Neural progenitor cell (in vitro differentiated cells): ENCODE data around the gene HRG. TPM values are rescaled to one million over a fixed set of nuclear protein-coding genes. Genes with fewer than 3 reads are reported as not detected.

Experiments
- DNase-seq: peaks from one replicate; pipeline ENCODE4 v3.0.0-alpha.2; 2016; ENCODE audit warnings: low spot score
- H2AFZ ChIP-seq: fragments of 200-600 bp; sonication (generic); replicated peaks from 2 replicates; pipeline ENCODE4 v1.6.1; 2016; ENCODE audit warnings: antibody characterized with exemption
- H3F3A ChIP-seq: fragments of 200-600 bp; sonication (generic); 2 replicates; pipeline ENCODE4 v1.6.1; 2016; ENCODE audit warnings: antibody characterized with exemption, low read depth
- H3K27ac ChIP-seq: fragments of 200-600 bp; sonication (generic); 2 replicates; pipeline ENCODE4 v1.5.1; 2016; ENCODE audit warnings: mild to moderate bottlenecking
- H3K27me3 ChIP-seq: fragments of 200-600 bp; sonication (generic); 2 replicates; pipeline ENCODE4 v1.6.1; 2016; ENCODE audit warnings: mild to moderate bottlenecking, moderate library complexity
- H3K36me3 ChIP-seq: fragments of 200-600 bp; sonication (generic); 2 replicates; pipeline ENCODE4 v1.5.1; 2016
- H3K4me1 ChIP-seq: fragments of 200-600 bp; sonication (generic); 2 replicates; pipeline ENCODE4 v1.6.1; 2016; ENCODE audit warnings: mixed run types
- H3K4me2 ChIP-seq: fragments of 200-600 bp; sonication (generic); 2 replicates; pipeline ENCODE4 v1.6.1; 2016
- H3K4me3 ChIP-seq: fragments of 200-600 bp; sonication (generic); 2 replicates; pipeline ENCODE4 v1.5.1; 2016
- H3K79me2 ChIP-seq: fragments of 200-600 bp; sonication (generic); 2 replicates; pipeline ENCODE4 v1.6.1; 2016; ENCODE audit warnings: low read depth
- H3K9ac ChIP-seq: fragments of 200-600 bp; sonication (generic); 2 replicates; pipeline ENCODE4 v1.6.1; 2016
- H3K9me3 ChIP-seq: fragments of 200-600 bp; sonication (generic); 2 replicates; pipeline ENCODE4 v1.5.1; 2016; ENCODE audit warnings: low read depth
- H4K20me1 ChIP-seq: fragments of 200-600 bp; sonication (generic); 2 replicates; pipeline ENCODE4 v1.6.1; 2016; ENCODE audit warnings: low read depth
- H3K27ac Mint-ChIP-seq: 3 replicates; pipeline ENCODE4 v1.8.0; 2021; ENCODE audit warnings: mixed read lengths
- H3K27me3 Mint-ChIP-seq: 2 replicates; pipeline ENCODE4 v1.8.0; 2022; ENCODE audit warnings: low read depth, mild to moderate bottlenecking, inconsistent platforms, moderate library complexity, mixed read lengths; ENCODE audit not compliant: insufficient read depth
- H3K36me3 Mint-ChIP-seq: 3 replicates; pipeline ENCODE4 v1.8.0; 2021; ENCODE audit warnings: mixed read lengths
- H3K4me1 Mint-ChIP-seq: 3 replicates; pipeline ENCODE4 v1.8.0; 2021; ENCODE audit warnings: mixed read lengths
- H3K4me3 Mint-ChIP-seq: 3 replicates; pipeline ENCODE4 v1.8.0; 2021; ENCODE audit warnings: mild to moderate bottlenecking, moderate library complexity, mixed read lengths
- H3K9me3 Mint-ChIP-seq: 3 replicates; pipeline ENCODE4 v1.8.0; 2020; ENCODE audit warnings: mixed read lengths
- EZH2 ChIP-seq: fragments of 200-600 bp; sonication (generic); IDR thresholded peaks from 2 replicates; pipeline ENCODE4 v1.6.1; 2017; ENCODE audit warnings: antibody characterized with exemption, mild to moderate bottlenecking, moderate library complexity
- EZH2phosphoT487 ChIP-seq: fragments of 200-600 bp; sonication (generic); IDR thresholded peaks from 2 replicates; pipeline ENCODE4 v1.6.1; 2017; ENCODE audit warnings: antibody characterized with exemption
- total RNA-seq: library from RNA; depleted of rRNA; stranded (reverse); fragments of >200 nt; gene quantifications from 2 replicates; pipeline ENCODE4 v1.2.3, GENCODE V29; 2015; ENCODE audit warnings: low replicate concordance
- TF ChIP-seq, protein P1 (sequence below): fragments of 200-600 bp; sonication (generic); IDR thresholded peaks from 2 replicates; pipeline ENCODE4 v1.5.1; 2017; ENCODE audit warnings: antibody characterized with exemption, mild to moderate bottlenecking

Gene HRG
- total RNA-seq, 1 donor from 2014 or later: not detected

DNA sequence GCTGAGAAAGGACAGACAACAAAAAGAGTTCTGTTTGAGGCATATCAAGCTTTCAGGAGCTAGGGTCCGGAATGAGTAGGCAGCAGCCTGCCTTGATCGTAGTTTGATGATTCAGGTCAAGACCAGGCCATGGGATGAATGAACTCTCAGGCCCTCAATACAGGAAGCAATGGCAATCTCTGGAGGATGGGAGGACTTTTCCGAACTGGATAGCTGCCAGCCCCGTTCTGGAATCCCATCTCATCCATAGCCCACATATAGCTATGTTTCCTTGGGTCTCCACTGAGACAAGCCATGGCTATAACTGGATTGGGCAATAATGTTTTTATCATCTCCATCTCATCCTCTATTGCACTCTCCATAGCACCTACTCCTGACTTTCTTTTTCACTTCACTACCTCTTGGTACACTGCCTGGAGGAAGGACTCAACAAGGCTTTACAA, 40.2 kb upstream of the HRG start:
- Histone ChIP-seq H3K27ac (no peak overlapping the region), H3F3A (no peaks in the 10 kb centered on the region), H3K79me2 (no peaks in the 10 kb centered on the region), H3K9ac (no peak overlapping the region), H3K36me3 (no peaks in the 10 kb centered on the region), H3K27me3 (peaks cover 4% of the 10 kb centered on the region), H3K4me2 (no peak overlapping the region), H3K9me3 (no peaks in the 10 kb centered on the region), H2AFZ (no peak overlapping the region), H3K4me1 (no peaks in the 10 kb centered on the region), H3K4me3 (no peak overlapping the region), H4K20me1 (no peaks in the 10 kb centered on the region)
- no peak overlapping the region for H3K4me3 Mint-ChIP-seq
- no peaks in the 10 kb centered on the region for H3K36me3 Mint-ChIP-seq
- DNase-seq: no peak
- H3K27me3 Mint-ChIP-seq: peaks cover 8% of the 10 kb centered on the region
- peaks cover 4% of the 10 kb centered on the region for H3K4me1 Mint-ChIP-seq
- H3K9me3 Mint-ChIP-seq: no peaks in the 10 kb centered on the region
- TF ChIP-seq EZH2: no peak
- TF ChIP-seq, protein P1, sequence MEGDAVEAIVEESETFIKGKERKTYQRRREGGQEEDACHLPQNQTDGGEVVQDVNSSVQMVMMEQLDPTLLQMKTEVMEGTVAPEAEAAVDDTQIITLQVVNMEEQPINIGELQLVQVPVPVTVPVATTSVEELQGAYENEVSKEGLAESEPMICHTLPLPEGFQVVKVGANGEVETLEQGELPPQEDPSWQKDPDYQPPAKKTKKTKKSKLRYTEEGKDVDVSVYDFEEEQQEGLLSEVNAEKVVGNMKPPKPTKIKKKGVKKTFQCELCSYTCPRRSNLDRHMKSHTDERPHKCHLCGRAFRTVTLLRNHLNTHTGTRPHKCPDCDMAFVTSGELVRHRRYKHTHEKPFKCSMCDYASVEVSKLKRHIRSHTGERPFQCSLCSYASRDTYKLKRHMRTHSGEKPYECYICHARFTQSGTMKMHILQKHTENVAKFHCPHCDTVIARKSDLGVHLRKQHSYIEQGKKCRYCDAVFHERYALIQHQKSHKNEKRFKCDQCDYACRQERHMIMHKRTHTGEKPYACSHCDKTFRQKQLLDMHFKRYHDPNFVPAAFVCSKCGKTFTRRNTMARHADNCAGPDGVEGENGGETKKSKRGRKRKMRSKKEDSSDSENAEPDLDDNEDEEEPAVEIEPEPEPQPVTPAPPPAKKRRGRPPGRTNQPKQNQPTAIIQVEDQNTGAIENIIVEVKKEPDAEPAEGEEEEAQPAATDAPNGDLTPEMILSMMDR: no peak
- no peak overlapping the region for H3K27ac Mint-ChIP-seq

DNA sequence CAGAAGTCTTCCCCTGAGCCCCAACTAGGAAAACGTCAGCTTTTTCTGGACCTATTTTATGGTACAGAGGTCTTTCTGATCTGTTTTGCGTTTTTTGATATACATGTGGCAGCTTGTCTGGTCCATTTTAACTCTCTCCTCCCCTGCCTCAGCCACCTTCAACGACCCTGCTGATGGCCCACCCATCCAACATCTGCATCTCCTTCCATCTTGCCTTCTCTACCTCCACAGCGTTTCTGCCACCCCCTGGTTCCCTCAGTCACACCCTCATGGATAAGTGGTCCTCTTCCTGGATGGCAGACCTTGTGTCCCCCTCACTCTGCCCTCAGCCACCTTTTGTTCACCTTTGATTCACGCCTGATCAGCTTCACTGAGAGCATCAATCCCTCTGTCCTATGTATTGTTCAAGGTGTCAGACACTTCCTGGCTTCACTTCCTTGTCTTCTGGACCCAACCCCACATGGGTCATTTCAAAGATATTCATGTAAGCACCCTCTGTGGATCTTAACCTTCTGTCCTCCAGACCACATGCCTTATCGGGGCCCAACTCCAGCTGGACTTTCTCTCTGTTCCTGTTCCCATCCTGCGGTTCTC, 39.5 kb upstream of the HRG start:
- H3K4me3 Mint-ChIP-seq: no peak overlapping the region

GRCh38 chr3:186627852-186628414, 37.9 kb upstream of the HRG start:
- Mint-ChIP-seq H3K27ac (no peak overlapping the region), H3K36me3 (no peaks in the 10 kb centered on the region)

More for the DNA sequence above, 39.5 kb upstream of the HRG start:
- Histone ChIP-seq H3K79me2 (no peaks in the 10 kb centered on the region), H3K4me1 (no peaks in the 10 kb centered on the region), H3K27me3 (peaks cover 4% of the 10 kb centered on the region), H3K36me3 (no peaks in the 10 kb centered on the region), H3K9ac (no peak overlapping the region), H3F3A (no peaks in the 10 kb centered on the region), H2AFZ (no peak overlapping the region), H3K4me3 (no peak overlapping the region), H4K20me1 (no peaks in the 10 kb centered on the region), H3K4me2 (no peak overlapping the region), H3K27ac (no peak overlapping the region), H3K9me3 (no peaks in the 10 kb centered on the region)
- H3K27ac Mint-ChIP-seq: no peak overlapping the region
- H3K27me3 Mint-ChIP-seq: peaks cover 3% of the 10 kb centered on the region
- H3K9me3 Mint-ChIP-seq: no peaks in the 10 kb centered on the region
- TF ChIP-seq EZH2phosphoT487 (no peak), EZH2 (no peak)
- TF ChIP-seq, protein P1: no peak
- H3K36me3 Mint-ChIP-seq: no peaks in the 10 kb centered on the region
- DNase-seq: no peak
- H3K4me1 Mint-ChIP-seq: peaks cover 5% of the 10 kb centered on the region

More at GRCh38 chr3:186627852-186628414, 37.9 kb upstream of the HRG start:
- no peaks in the 10 kb centered on the region for H3K9me3 ChIP-seq
- TF ChIP-seq EZH2 (no peak), EZH2phosphoT487 (no peak)
- TF ChIP-seq, protein P1: no peak
- peaks cover 4% of the 10 kb centered on the region for H3K27me3 ChIP-seq
- H3K4me2 ChIP-seq: no peak overlapping the region
- no peaks in the 10 kb centered on the region for H3K79me2 ChIP-seq
- H3K4me3 ChIP-seq: no peak overlapping the region
- no peak overlapping the region for H3K9ac ChIP-seq
- H3K36me3 ChIP-seq: no peaks in the 10 kb centered on the region
- no peak overlapping the region for H3K27ac ChIP-seq
- Mint-ChIP-seq H3K4me3 (no peak overlapping the region), H3K4me1 (peaks cover 5% of the 10 kb centered on the region), H3K9me3 (no peaks in the 10 kb centered on the region), H3K27me3 (no peaks in the 10 kb centered on the region)
- DNase-seq: no peak
- H3K4me1 ChIP-seq: no peaks in the 10 kb centered on the region
- no peaks in the 10 kb centered on the region for H4K20me1 ChIP-seq
- no peaks in the 10 kb centered on the region for H3F3A ChIP-seq
- H2AFZ ChIP-seq: no peak overlapping the region
